ENCODE results near the gene CFAP157. TPM values are rescaled to one million over a fixed set of nuclear protein-coding genes. Genes with fewer than 3 reads are reported as not detected.

The CFAP157 gene
- total and polyA plus RNA-seq, 2 experiments from 2014 or later, result 0.51 TPM; not detected in 1

DNA sequence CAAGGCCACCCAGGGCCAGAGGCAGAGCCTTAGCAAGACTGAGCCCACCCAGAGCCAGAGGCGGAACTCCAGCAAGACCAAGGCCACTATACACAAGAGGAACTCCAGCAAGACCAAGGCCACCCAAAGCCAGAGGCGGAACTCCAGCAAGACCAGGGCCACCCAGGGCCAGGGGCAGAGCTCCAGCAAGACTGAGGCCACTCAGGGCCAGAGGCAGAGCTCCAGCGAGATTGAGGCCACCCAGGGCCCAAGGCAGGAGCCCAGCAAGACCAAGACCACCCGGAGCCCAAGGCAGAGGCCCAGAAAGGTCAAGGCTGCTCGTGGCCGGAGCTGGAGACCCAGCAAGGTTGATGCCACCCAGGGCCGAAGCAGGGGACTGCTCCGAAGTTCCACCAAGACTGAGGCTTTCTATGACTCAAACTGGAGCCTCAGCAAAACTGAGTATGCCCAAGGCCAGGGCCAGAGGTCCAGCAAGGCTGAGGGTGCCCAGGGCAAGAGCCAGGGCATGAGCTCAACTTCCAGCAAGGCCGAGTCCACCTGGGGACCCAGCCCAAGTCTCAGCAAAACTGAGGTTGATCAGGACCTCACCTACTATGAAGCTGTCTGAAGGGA is 24.1 kb downstream of the CFAP157 start:
- Histone ChIP-seq H3K4me2 (no peak overlapping the region), H2AFZ (no peak overlapping the region), H4K20me1 (ENCODE audit: insufficient read depth, poor library complexity, severe bottlenecking) (no peaks in the 10 kb centered on the region), H3K27me3 (no peaks in the 10 kb centered on the region), H3K9me3 (ENCODE audit: low read depth) (no peaks in the 10 kb centered on the region), H3K4me1 (ENCODE audit: insufficient read depth) (peaks cover 4% of the 10 kb centered on the region), H3K79me2 (peaks cover 5% of the 10 kb centered on the region), H3K4me3 (no peak overlapping the region), H3K36me3 (replicated peaks; ENCODE audit: insufficient read depth, low read depth) (no peaks in the 10 kb centered on the region), H3K27ac (no peak overlapping the region), H3K9me2 (replicated peaks; ENCODE audit: insufficient read depth) (no peaks in the 10 kb centered on the region)
- TF ChIP-seq EZH2 (IDR thresholded peaks at IDR 0.05; ENCODE audit: borderline replicate concordance) (no peak), EZH2phosphoT487 (IDR thresholded peaks at IDR 0.05; ENCODE audit: low read depth, severe bottlenecking, unreplicated experiment) (no peak)
- TF ChIP-seq, protein P1, sequence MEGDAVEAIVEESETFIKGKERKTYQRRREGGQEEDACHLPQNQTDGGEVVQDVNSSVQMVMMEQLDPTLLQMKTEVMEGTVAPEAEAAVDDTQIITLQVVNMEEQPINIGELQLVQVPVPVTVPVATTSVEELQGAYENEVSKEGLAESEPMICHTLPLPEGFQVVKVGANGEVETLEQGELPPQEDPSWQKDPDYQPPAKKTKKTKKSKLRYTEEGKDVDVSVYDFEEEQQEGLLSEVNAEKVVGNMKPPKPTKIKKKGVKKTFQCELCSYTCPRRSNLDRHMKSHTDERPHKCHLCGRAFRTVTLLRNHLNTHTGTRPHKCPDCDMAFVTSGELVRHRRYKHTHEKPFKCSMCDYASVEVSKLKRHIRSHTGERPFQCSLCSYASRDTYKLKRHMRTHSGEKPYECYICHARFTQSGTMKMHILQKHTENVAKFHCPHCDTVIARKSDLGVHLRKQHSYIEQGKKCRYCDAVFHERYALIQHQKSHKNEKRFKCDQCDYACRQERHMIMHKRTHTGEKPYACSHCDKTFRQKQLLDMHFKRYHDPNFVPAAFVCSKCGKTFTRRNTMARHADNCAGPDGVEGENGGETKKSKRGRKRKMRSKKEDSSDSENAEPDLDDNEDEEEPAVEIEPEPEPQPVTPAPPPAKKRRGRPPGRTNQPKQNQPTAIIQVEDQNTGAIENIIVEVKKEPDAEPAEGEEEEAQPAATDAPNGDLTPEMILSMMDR (IDR thresholded peaks at IDR 0.05; ENCODE audit: poor library complexity), result no peak
- no peak for DNase-seq (ENCODE audit: low spot score)
- WGBS (ENCODE audit: low lambda C conversion rate, missing lambda C conversion rate), result 92% methylated on average over 9 of the region's 9 CpGs

DNA sequence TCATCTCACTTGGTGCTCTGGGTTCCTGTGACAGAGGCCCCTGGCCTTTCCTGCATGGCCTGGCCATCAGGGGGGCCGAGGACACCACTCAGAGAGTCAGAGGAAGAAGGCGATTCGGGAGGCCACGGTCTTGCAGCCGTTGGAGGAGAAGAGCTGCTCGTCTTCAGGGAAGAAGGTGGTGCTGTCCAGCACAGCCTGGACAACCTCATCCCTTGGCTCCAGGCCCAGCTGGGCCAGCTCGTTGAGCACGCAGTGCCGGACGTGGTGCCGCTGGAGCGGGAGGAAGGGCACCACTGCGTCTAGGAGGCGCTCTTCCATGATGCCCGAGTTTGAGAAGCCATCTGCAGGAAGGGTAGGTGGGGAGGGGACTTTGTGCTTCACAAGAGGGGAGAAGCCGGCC is 25.1 kb downstream of the CFAP157 start:
- Histone ChIP-seq H3K4me1 (ENCODE audit: insufficient read depth) (peaks cover 4% of the 10 kb centered on the region), H3K9me3 (ENCODE audit: low read depth) (no peaks in the 10 kb centered on the region), H3K36me3 (replicated peaks; ENCODE audit: insufficient read depth, low read depth) (no peaks in the 10 kb centered on the region), H3K79me2 (peaks cover 5% of the 10 kb centered on the region), H2AFZ (no peak overlapping the region), H3K4me3 (no peak overlapping the region), H3K27me3 (no peaks in the 10 kb centered on the region), H3K4me2 (no peak overlapping the region), H4K20me1 (ENCODE audit: insufficient read depth, poor library complexity, severe bottlenecking) (no peaks in the 10 kb centered on the region), H3K27ac (no peak overlapping the region), H3K9me2 (replicated peaks; ENCODE audit: insufficient read depth) (no peaks in the 10 kb centered on the region)
- TF ChIP-seq, protein P1 (IDR thresholded peaks at IDR 0.05; ENCODE audit: poor library complexity), result no peak
- TF ChIP-seq EZH2phosphoT487 (IDR thresholded peaks at IDR 0.05; ENCODE audit: low read depth, severe bottlenecking, unreplicated experiment) (no peak), EZH2 (IDR thresholded peaks at IDR 0.05; ENCODE audit: borderline replicate concordance) (no peak)
- no peak for DNase-seq (ENCODE audit: low spot score)
- WGBS (ENCODE audit: low lambda C conversion rate, missing lambda C conversion rate), result 93% methylated on average over 16 of the region's 16 CpGs

DNA sequence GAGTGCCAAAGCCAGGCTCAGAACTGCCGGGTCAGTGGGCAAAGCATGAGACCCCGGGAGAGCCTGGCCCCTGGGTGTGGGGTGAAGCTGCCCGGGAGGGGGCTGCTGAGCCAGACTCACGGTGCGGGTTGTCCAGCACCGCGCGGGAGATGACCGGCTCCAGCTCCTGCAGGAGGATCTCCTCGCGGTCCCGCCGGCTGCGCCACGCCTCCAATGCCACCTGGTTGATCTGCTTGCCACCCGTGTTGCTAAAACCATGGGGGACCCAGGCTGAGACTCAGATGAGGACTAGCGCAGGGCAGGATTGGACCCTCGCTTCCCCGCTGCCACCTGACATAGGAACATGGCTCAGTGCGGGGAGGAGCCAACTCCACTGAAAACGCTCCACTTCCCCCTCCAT is 25.7 kb downstream of the CFAP157 start:
- no peak overlapping the region for H3K4me3 ChIP-seq
- 98% methylated on average over 21 of the region's 21 CpGs for WGBS (ENCODE audit: low lambda C conversion rate, missing lambda C conversion rate)
- no peaks in the 10 kb centered on the region for H3K9me3 ChIP-seq (ENCODE audit: low read depth)
- H3K27me3 ChIP-seq, result no peaks in the 10 kb centered on the region
- no peak overlapping the region for H3K4me2 ChIP-seq
- TF ChIP-seq EZH2 (IDR thresholded peaks at IDR 0.05; ENCODE audit: borderline replicate concordance), result no peak
- no peak for TF ChIP-seq EZH2phosphoT487 (IDR thresholded peaks at IDR 0.05; ENCODE audit: low read depth, severe bottlenecking, unreplicated experiment)
- TF ChIP-seq, protein P1 (IDR thresholded peaks at IDR 0.05; ENCODE audit: poor library complexity), result no peak
- peaks cover 4% of the 10 kb centered on the region for H3K4me1 ChIP-seq (ENCODE audit: insufficient read depth)
- H3K27ac ChIP-seq, result no peak overlapping the region
- no peaks in the 10 kb centered on the region for H3K36me3 ChIP-seq (replicated peaks; ENCODE audit: insufficient read depth, low read depth)
- H4K20me1 ChIP-seq (ENCODE audit: insufficient read depth, poor library complexity, severe bottlenecking), result no peaks in the 10 kb centered on the region
- H3K9me2 ChIP-seq (replicated peaks; ENCODE audit: insufficient read depth), result no peaks in the 10 kb centered on the region
- peaks cover 5% of the 10 kb centered on the region for H3K79me2 ChIP-seq
- no peak overlapping the region for H2AFZ ChIP-seq
- no peak for DNase-seq (ENCODE audit: low spot score)

All from hepatocyte (in vitro differentiated cells).